ENCODE measurements around the gene MEF2D.

GRCh38 chr1:156493154-156493631 is 7.4 kb downstream of the MEF2D start:
- no peak for TF ChIP-seq RAD21 (IDR thresholded peaks at IDR 0.05; ENCODE audit: low read depth)
- no peak for TF ChIP-seq MAX (IDR thresholded peaks at IDR 0.05)
- TF ChIP-seq REST (IDR thresholded peaks at IDR 0.05; ENCODE audit: low read depth): no peak
- no peak for TF ChIP-seq TEAD4 (IDR thresholded peaks at IDR 0.05)
- TF ChIP-seq TAF1 (IDR thresholded peaks at IDR 0.05; ENCODE audit: low read depth): no peak
- TF ChIP-seq USF1 (IDR thresholded peaks at IDR 0.05): no peak
- no peak for TF ChIP-seq EP300 (IDR thresholded peaks at IDR 0.05; ENCODE audit: borderline replicate concordance)
- TF ChIP-seq ZBTB7A (IDR thresholded peaks at IDR 0.05; ENCODE audit: low read depth): no peak
- TF ChIP-seq CREB1 (IDR thresholded peaks at IDR 0.05; ENCODE audit: low read depth): no peak
- no peak for TF ChIP-seq YY1 (IDR thresholded peaks at IDR 0.05; ENCODE audit: low read depth)
- TF ChIP-seq NFIC (IDR thresholded peaks at IDR 0.05): no peak
- no peak for TF ChIP-seq FOXM1 (IDR thresholded peaks at IDR 0.05; ENCODE audit: borderline replicate concordance, low read depth)
- TF ChIP-seq CEBPB (IDR thresholded peaks at IDR 0.05): no peak
- TF ChIP-seq TCF12 (IDR thresholded peaks at IDR 0.05; ENCODE audit: low read depth): no peak
